ENCODE results near the gene GOSR2.

- TF ChIP-seq CTCF (IDR thresholded peaks at IDR 0.05) (no peak), ZFX (IDR thresholded peaks at IDR 0.05; ENCODE audit: borderline replicate concordance) (no peak)
Observed at GRCh38 chr17:46917516-46917915, 5.4 kb upstream of the GOSR2 start.

Data from 22Rv1 (cell line).